HEK293 (cell line): ENCODE results near the gene TRMT1.

Source experiments
- GLIS1 ChIP-seq: fragments of 450-650 bp; formaldehyde crosslinking; IDR thresholded peaks from 2 replicates; pipeline ENCODE4 v1.5.1; 2016; ENCODE audit warnings: missing biosample characterization, missing genetic modification characterization
- HOXC10 ChIP-seq: sonication (generic); formaldehyde crosslinking; IDR thresholded peaks from 2 replicates; pipeline ENCODE4 v1.8.1; 2023; ENCODE audit warnings: mild to moderate bottlenecking, missing genetic modification reagents
- HOXD13 ChIP-seq: sonication (generic); formaldehyde crosslinking; IDR thresholded peaks from 2 replicates; pipeline ENCODE4 v1.8.0; 2022; ENCODE audit warnings: missing genetic modification reagents, borderline replicate concordance
- KLF9 ChIP-seq: fragments of 450-650 bp; formaldehyde crosslinking; IDR thresholded peaks from 2 replicates; pipeline ENCODE4 v1.5.1; 2016; ENCODE audit warnings: missing biosample characterization, missing genetic modification characterization, low read depth
- MEIS1 ChIP-seq: sonication (generic); formaldehyde crosslinking; IDR thresholded peaks from 2 replicates; pipeline ENCODE4 v1.8.1; 2022; ENCODE audit warnings: missing genetic modification reagents, mild to moderate bottlenecking, borderline replicate concordance
- REST ChIP-seq: fragments of 450-650 bp; formaldehyde crosslinking; IDR thresholded peaks from 2 replicates; pipeline ENCODE4 v1.5.1; 2016; ENCODE audit warnings: missing biosample characterization, missing genetic modification characterization
- SETDB1 ChIP-seq: IDR thresholded peaks from one replicate; pipeline ENCODE4 v1.6.1; 2017; ENCODE audit warnings: mild to moderate bottlenecking, low read length, moderate library complexity, mixed read lengths; ENCODE audit not compliant: insufficient read length
- ZFP69B ChIP-seq: fragments of 450-650 bp; formaldehyde crosslinking; IDR thresholded peaks from 2 replicates; pipeline ENCODE4 v1.5.1; 2016; ENCODE audit warnings: missing biosample characterization, missing genetic modification characterization
- ZNF114 ChIP-seq: fragments of 450-650 bp; formaldehyde crosslinking; IDR thresholded peaks from 2 replicates; pipeline ENCODE4 v1.5.0; 2017; ENCODE audit warnings: missing biosample characterization, missing genetic modification characterization
- ZNF138 ChIP-seq: fragments of 450-650 bp; formaldehyde crosslinking; IDR thresholded peaks from 2 replicates; pipeline ENCODE4 v1.5.1; 2016; ENCODE audit warnings: missing biosample characterization, missing genetic modification characterization, borderline replicate concordance
- ZNF155 ChIP-seq: fragments of 450-650 bp; formaldehyde crosslinking; IDR thresholded peaks from 2 replicates; pipeline ENCODE4 v1.5.1; 2016; ENCODE audit warnings: missing biosample characterization, missing genetic modification characterization
- ZNF2 ChIP-seq: fragments of 450-650 bp; formaldehyde crosslinking; IDR thresholded peaks from 2 replicates; pipeline ENCODE4 v1.5.1; 2016; ENCODE audit warnings: missing biosample characterization, missing genetic modification characterization
- ZNF266 ChIP-seq: fragments of 450-650 bp; formaldehyde crosslinking; IDR thresholded peaks from 2 replicates; pipeline ENCODE4 v1.5.1; 2016; ENCODE audit warnings: missing biosample characterization, missing genetic modification characterization, low read depth
- ZNF280D ChIP-seq: fragments of 450-650 bp; formaldehyde crosslinking; IDR thresholded peaks from 2 replicates; pipeline ENCODE4 v1.5.1; 2016; ENCODE audit warnings: missing biosample characterization, missing genetic modification characterization
- ZNF404 ChIP-seq: fragments of 450-650 bp; formaldehyde crosslinking; IDR thresholded peaks from 2 replicates; pipeline ENCODE4 v1.5.1; 2017; ENCODE audit warnings: missing biosample characterization, missing genetic modification characterization
- ZNF423 ChIP-seq: fragments of 450-650 bp; formaldehyde crosslinking; IDR thresholded peaks from 2 replicates; pipeline ENCODE4 v1.5.1; 2016; ENCODE audit warnings: missing biosample characterization, missing genetic modification characterization
- ZNF426 ChIP-seq: fragments of 450-650 bp; formaldehyde crosslinking; IDR thresholded peaks from 2 replicates; pipeline ENCODE4 v1.5.1; 2017; ENCODE audit warnings: missing biosample characterization, missing genetic modification characterization, mild to moderate bottlenecking, inconsistent platforms, moderate library complexity
- ZNF488 ChIP-seq: fragments of 450-650 bp; formaldehyde crosslinking; IDR thresholded peaks from 2 replicates; pipeline ENCODE4 v1.5.1; 2016; ENCODE audit warnings: missing biosample characterization, missing genetic modification characterization
- ZNF510 ChIP-seq: fragments of 450-650 bp; formaldehyde crosslinking; IDR thresholded peaks from 2 replicates; pipeline ENCODE4 v1.5.1; 2018; ENCODE audit warnings: mild to moderate bottlenecking, missing genetic modification characterization, missing biosample characterization; ENCODE audit not compliant: insufficient replicate concordance
- ZNF580 ChIP-seq: fragments of 450-650 bp; formaldehyde crosslinking; IDR thresholded peaks from 2 replicates; pipeline ENCODE4 v1.5.1; 2016; ENCODE audit warnings: missing biosample characterization, missing genetic modification characterization
- ZNF624 ChIP-seq: fragments of 450-650 bp; formaldehyde crosslinking; IDR thresholded peaks from 2 replicates; pipeline ENCODE4 v1.5.1; 2017; ENCODE audit warnings: missing biosample characterization, missing genetic modification characterization
- ZNF654 ChIP-seq: fragments of 450-650 bp; formaldehyde crosslinking; IDR thresholded peaks from 2 replicates; pipeline ENCODE4 v1.5.1; 2016; ENCODE audit warnings: low read depth, missing biosample characterization, missing genetic modification characterization
- ZNF701 ChIP-seq: fragments of 450-650 bp; formaldehyde crosslinking; IDR thresholded peaks from 2 replicates; pipeline ENCODE4 v1.5.1; 2016; ENCODE audit warnings: missing biosample characterization, missing genetic modification characterization
- ZNF785 ChIP-seq: fragments of 450-650 bp; formaldehyde crosslinking; IDR thresholded peaks from 2 replicates; pipeline ENCODE4 v1.5.1; 2016; ENCODE audit warnings: missing biosample characterization, missing genetic modification characterization
- TF ChIP-seq, protein P1 (sequence below): fragments of 450-650 bp; formaldehyde crosslinking; IDR thresholded peaks from 2 replicates; pipeline ENCODE4 v1.5.1; 2017; ENCODE audit warnings: missing biosample characterization, missing genetic modification characterization
- TF ChIP-seq, protein P2 (sequence below): fragments of 450-650 bp; formaldehyde crosslinking; IDR thresholded peaks from 2 replicates; pipeline ENCODE4 v1.5.1; 2016; ENCODE audit warnings: missing biosample characterization, missing genetic modification characterization
- TF ChIP-seq, protein P3 (sequence below): fragments of 450-650 bp; formaldehyde crosslinking; IDR thresholded peaks from 2 replicates; pipeline ENCODE4 v1.5.1; 2017; ENCODE audit warnings: missing biosample characterization, missing genetic modification characterization

The TRMT1 gene

GRCh38 chr19:13151605-13152355 lies 35.2 kb upstream of the TRMT1 start (continued):
- TF ChIP-seq REST (tag by site-specific recombination) (0 out of 2 replicates have a peak, but pooled peaks have one; percentile 20), ZNF2 (tag by site-specific recombination) (no peak), SETDB1 (no peak), ZNF114 (tag by site-specific recombination) (no peak), ZNF280D (tag by site-specific recombination) (no peak), ZNF654 (tag by site-specific recombination) (no peak), ZNF426 (no peak), ZNF510 (tag by site-specific recombination) (no peak), KLF9 (tag by site-specific recombination) (peak; percentile 86), MEIS1 (CRISPR knock-in tag) (no peak), HOXD13 (CRISPR knock-in tag) (no peak), ZNF155 (tag by site-specific recombination) (no peak), ZNF624 (tag by site-specific recombination) (no peak), ZNF488 (tag by site-specific recombination) (no peak), ZNF138 (tag by site-specific recombination) (no peak), GLIS1 (tag by site-specific recombination) (peak; percentile 3; the same call in 1 of the 2 replicates), ZNF701 (tag by site-specific recombination) (no peak), ZNF404 (tag by site-specific recombination) (no peak), ZNF266 (no peak), ZNF785 (tag by site-specific recombination) (0 out of 2 replicates have a peak, but pooled peaks have one; percentile 65), ZFP69B (peak; percentile 34; the same call in 1 of the 2 replicates), HOXC10 (CRISPR knock-in tag) (no peak), ZNF423 (tag by site-specific recombination) (peak; percentile 98), ZNF580 (tag by site-specific recombination) (no peak)
- TF ChIP-seq, protein P1, sequence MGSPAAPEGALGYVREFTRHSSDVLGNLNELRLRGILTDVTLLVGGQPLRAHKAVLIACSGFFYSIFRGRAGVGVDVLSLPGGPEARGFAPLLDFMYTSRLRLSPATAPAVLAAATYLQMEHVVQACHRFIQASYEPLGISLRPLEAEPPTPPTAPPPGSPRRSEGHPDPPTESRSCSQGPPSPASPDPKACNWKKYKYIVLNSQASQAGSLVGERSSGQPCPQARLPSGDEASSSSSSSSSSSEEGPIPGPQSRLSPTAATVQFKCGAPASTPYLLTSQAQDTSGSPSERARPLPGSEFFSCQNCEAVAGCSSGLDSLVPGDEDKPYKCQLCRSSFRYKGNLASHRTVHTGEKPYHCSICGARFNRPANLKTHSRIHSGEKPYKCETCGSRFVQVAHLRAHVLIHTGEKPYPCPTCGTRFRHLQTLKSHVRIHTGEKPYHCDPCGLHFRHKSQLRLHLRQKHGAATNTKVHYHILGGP (tag by site-specific recombination), result peak; percentile 92
- TF ChIP-seq, protein P2, sequence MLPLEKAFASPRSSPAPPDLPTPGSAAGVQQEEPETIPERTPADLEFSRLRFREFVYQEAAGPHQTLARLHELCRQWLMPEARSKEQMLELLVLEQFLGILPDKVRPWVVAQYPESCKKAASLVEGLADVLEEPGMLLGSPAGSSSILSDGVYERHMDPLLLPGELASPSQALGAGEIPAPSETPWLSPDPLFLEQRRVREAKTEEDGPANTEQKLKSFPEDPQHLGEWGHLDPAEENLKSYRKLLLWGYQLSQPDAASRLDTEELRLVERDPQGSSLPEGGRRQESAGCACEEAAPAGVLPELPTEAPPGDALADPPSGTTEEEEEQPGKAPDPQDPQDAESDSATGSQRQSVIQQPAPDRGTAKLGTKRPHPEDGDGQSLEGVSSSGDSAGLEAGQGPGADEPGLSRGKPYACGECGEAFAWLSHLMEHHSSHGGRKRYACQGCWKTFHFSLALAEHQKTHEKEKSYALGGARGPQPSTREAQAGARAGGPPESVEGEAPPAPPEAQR, result no peak
- TF ChIP-seq, protein P3, sequence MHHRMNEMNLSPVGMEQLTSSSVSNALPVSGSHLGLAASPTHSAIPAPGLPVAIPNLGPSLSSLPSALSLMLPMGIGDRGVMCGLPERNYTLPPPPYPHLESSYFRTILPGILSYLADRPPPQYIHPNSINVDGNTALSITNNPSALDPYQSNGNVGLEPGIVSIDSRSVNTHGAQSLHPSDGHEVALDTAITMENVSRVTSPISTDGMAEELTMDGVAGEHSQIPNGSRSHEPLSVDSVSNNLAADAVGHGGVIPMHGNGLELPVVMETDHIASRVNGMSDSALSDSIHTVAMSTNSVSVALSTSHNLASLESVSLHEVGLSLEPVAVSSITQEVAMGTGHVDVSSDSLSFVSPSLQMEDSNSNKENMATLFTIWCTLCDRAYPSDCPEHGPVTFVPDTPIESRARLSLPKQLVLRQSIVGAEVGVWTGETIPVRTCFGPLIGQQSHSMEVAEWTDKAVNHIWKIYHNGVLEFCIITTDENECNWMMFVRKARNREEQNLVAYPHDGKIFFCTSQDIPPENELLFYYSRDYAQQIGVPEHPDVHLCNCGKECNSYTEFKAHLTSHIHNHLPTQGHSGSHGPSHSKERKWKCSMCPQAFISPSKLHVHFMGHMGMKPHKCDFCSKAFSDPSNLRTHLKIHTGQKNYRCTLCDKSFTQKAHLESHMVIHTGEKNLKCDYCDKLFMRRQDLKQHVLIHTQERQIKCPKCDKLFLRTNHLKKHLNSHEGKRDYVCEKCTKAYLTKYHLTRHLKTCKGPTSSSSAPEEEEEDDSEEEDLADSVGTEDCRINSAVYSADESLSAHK (tag by site-specific recombination), result peak; percentile 95
